T-helper 17 cell (primary cell): ENCODE results near the gene SMCHD1. TPM values are rescaled to one million over a fixed set of nuclear protein-coding genes. Genes with fewer than 3 reads are reported as not detected.
"Not testable (repeated sequence)": the region's sequence is repeated elsewhere in the genome, so short reads cannot be mapped to it uniquely, and the experiment has no call there.

Experiments used
- ATAC-seq: fragments of 150-1000 bp; cut with Tn5 transposase; 2 replicates; pipeline ENCODE4 v1.10.0; 2021; ENCODE audit warnings: mild to moderate bottlenecking, moderate library complexity
- DNase-seq, 3 donors: peaks; one replicate each; pipeline versions ENCODE4 v3.0.0 to v3.0.0-alpha.2; 2020 to 2021
- H3K9me3 ChIP-seq: one replicate; pipeline ENCODE4 v1.7.0; 2013; ENCODE audit warnings: low read length, mild to moderate bottlenecking; ENCODE audit not compliant: control insufficient read depth, poor library complexity, severe bottlenecking
- H3K27ac Mint-ChIP-seq: one replicate; pipeline ENCODE4 v1.8.0; 2022; ENCODE audit warnings: mild to moderate bottlenecking, moderate library complexity, mixed read lengths
- H3K27me3 Mint-ChIP-seq: one replicate; pipeline ENCODE4 v1.8.0; 2022; ENCODE audit warnings: mixed read lengths
- H3K36me3 Mint-ChIP-seq: one replicate; pipeline ENCODE4 v1.8.0; 2022; ENCODE audit warnings: low read depth, mixed read lengths
- H3K4me1 Mint-ChIP-seq: one replicate; pipeline ENCODE4 v1.8.0; 2022; ENCODE audit warnings: mild to moderate bottlenecking, mixed read lengths
- H3K4me3 Mint-ChIP-seq: one replicate; pipeline ENCODE4 v1.8.0; 2022; ENCODE audit warnings: mild to moderate bottlenecking, moderate library complexity, mixed read lengths
- total RNA-seq, 4 donors: library from RNA in 2 of 4; stranded (reverse) in 2 of 4; gene quantifications; one replicate each; pipeline ENCODE4 v1.2.3 and lab custom pipeline; 2022 to 2026

Gene SMCHD1
- total RNA-seq, 2 donors from 2014 or later: 288 to 316 TPM

DNA sequence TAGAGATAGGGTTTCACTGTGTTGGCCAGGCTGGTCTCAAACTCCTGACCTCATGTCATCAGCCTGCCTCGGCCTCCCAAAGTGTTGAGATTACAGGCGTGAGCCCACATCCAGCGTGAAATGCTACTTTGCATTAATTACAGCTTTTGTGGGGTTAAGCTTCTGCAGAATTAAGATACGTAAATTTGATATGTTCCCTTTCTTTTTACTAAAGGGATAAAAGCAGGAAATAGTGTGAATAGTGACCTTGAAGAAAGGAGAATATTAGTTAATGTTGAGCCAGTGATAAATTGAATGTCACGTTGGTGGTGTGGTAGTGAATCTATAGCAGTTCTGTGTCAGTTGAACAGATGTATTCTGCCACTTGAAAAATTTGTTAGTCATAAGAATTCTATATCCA, 16.9 kb downstream of the SMCHD1 start:
- ATAC-seq (no peak), DNase-seq (no peak)
- H3K4me3 Mint-ChIP-seq: no peak overlapping the region
- H3K36me3 Mint-ChIP-seq: peaks cover 24% of the 10 kb centered on the region
- H3K9me3 ChIP-seq: no peaks in the 10 kb centered on the region
- peaks cover 52% of the 10 kb centered on the region for H3K4me1 Mint-ChIP-seq
- no peaks in the 10 kb centered on the region for H3K27me3 Mint-ChIP-seq
- H3K27ac Mint-ChIP-seq: peak overlapping the region; percentile 88

DNA sequence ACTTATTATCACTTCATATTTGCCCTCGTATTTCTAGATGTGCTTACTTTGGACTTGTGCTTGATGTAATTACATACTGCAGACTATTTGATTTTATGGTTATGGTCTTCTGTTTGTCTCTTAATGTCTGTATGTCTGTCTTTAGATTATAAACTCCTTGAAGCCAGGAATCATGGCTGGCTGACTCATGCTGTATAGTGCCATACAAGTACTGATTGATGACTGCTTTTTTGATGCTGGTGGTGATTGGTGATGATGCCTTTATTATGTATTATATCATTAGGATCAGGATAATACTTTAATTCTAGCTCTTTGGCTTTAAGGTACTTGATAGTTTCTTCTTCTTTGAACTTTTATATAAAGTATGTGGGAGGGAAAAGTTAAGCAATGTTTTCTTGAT, 17.3 kb downstream of the SMCHD1 start:
- Mint-ChIP-seq H3K27me3 (no peaks in the 10 kb centered on the region), H3K27ac (peak overlapping the region; percentile 86), H3K4me3 (no peak overlapping the region), H3K36me3 (peaks cover 24% of the 10 kb centered on the region), H3K4me1 (peaks cover 53% of the 10 kb centered on the region)
- H3K9me3 ChIP-seq: no peaks in the 10 kb centered on the region
- ATAC-seq (no peak), DNase-seq (no peak)

DNA sequence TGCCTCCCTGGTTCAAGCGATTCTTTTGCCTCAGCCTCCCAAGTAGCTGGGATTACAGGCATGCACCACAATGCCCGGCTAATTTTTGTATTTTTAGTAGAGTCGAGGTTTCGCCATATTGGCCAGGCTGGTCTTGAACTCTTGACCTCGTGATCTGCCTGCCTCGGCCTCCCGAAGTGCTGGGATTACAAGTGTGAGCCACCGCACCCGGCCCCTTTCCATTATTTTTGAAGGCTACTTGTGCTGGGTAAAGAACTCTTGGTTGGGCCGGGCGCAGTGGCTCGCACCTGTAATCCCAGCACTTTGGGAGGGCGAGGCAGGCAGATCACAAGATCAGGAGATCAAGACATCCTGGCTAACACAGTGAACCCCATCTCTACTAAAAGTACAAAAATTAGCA, 23.4 kb downstream of the SMCHD1 start:
- not testable (repeated sequence) for DNase-seq, H3K9me3 ChIP-seq, H3K27me3 Mint-ChIP-seq, H3K27ac Mint-ChIP-seq, ATAC-seq
- peaks cover 12% of the 10 kb centered on the region for H3K36me3 Mint-ChIP-seq
- H3K4me3 Mint-ChIP-seq: peak overlapping the region; percentile 13
- H3K4me1 Mint-ChIP-seq: peaks cover 56% of the 10 kb centered on the region

DNA sequence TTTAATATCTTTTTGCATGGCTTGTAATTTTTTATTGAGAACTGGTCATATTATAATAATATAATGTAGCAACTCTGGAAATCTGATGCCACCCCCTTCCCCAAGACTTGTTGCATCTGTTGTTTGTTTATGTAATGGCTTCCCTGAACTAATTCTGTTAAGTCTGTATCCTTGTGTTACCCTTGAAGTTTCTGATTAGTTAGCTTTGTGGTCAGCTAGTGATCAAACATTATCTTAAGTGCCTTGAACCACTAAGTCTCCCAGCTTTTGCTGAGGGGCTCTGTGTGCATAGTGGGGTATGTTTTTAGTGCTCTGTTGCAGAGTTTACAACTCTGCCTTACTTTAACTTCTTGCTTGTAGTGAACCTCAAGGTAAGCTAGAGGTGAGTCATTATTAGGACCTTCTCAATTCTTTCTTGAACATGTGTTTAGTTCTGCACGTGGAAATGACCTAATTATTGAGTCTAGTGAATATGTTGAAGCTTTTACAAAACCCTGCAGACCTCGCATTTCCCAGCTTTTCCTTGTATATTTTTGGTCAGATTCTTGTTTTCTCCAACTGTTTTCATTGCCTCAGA, 24.8 kb downstream of the SMCHD1 start:
- H3K9me3 ChIP-seq: no peaks in the 10 kb centered on the region
- H3K27me3 Mint-ChIP-seq: no peaks in the 10 kb centered on the region
- H3K27ac Mint-ChIP-seq: peak overlapping the region; percentile 76
- ATAC-seq (peak; percentile 18), DNase-seq (no peak)
- H3K4me1 Mint-ChIP-seq: peaks cover 56% of the 10 kb centered on the region
- peaks cover 14% of the 10 kb centered on the region for H3K36me3 Mint-ChIP-seq
- H3K4me3 Mint-ChIP-seq: no peak overlapping the region

DNA sequence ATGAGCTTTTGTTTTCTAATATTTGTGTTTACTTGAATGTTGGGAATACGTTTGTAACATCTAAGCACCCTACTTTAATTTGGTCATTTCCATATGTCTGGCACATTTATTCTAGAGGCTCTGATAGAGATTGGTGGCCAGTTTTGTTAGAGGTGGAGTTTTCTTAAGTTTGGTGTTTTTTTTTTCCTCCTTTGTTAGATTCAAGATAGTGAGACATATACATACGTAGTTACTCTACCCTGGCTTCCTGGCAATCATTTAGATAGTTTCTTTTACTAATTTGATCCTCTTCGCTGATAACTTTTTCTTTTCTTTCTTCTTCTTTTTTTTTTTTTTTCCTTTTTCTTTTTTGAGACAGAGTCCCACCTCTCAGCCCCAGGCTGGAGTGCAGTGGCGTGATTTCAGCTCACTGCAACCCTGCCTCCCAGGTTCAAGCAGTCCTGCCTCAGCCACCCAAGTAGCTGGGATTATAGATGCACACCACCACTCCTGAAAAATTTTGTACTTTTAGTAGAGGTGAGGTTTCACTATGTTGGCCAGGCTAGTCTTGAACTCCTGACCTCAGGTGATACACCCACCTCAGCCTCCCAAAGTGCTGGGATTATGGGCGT, 26.6 kb downstream of the SMCHD1 start:
- peak; percentile 62 for ATAC-seq
- peaks cover 16% of the 10 kb centered on the region for H3K36me3 Mint-ChIP-seq

DNA sequence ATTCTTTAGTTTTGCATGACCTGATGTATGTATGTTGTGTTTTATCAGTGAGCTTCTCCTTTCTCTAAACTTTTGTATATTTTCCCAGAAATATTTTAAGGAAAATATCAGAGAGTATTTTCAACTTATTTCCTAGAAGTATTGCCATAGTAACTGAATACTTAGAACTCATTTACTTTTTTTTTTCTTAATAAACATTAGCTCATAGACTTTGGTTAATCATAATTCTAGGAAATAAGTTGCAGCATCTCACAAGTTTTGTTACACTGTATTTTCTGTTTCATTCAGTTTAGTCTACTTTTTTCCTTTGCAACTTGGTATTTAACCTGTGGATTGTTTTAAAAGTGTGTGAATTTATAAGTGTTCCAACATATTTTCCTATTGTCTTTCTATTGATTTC, 27.5 kb downstream of the SMCHD1 start:
- H3K36me3 Mint-ChIP-seq: peaks cover 19% of the 10 kb centered on the region
- no peak for DNase-seq
- peaks cover 47% of the 10 kb centered on the region for H3K4me1 Mint-ChIP-seq

More for the DNA sequence above, 26.6 kb downstream of the SMCHD1 start:
- H3K9me3 ChIP-seq: peaks cover 5% of the 10 kb centered on the region
- H3K27ac Mint-ChIP-seq: peak overlapping the region; percentile 80
- H3K4me1 Mint-ChIP-seq: peaks cover 42% of the 10 kb centered on the region
- peak overlapping the region; percentile 37 for H3K4me3 Mint-ChIP-seq
- no peaks in the 10 kb centered on the region for H3K27me3 Mint-ChIP-seq
- no peak for DNase-seq

DNA sequence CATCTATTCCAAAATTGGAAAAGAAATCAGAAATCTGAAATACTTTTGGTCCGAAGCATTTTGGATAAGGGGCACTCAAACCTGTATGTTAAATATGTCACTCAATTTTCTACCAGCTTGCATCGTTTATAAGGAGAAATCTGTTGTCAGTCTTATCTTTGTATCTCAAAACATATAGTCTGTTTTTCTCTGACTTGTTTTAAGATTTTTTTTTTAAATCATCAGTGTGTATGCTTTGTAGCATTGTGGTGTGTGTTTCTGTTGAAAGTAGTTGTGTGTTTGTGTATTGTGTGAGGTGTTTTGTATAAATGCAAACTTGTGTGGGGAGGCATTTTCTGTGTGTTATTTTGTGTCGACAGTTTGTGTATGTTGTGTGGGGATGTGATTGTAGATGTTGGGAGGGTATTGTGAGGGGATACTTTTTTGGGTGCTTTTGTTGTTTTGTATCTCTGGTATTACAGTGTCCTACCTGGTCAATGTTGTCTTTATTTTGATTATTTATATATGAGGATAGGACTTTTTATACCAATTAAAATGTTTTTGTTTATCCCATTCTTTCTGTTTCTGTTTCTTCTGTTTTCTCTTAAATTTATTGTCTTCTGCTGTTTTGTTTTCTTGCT, 30.9 kb downstream of the SMCHD1 start:
- ATAC-seq (no peak), DNase-seq (no peak)
- Mint-ChIP-seq H3K36me3 (peaks cover 14% of the 10 kb centered on the region), H3K27me3 (no peaks in the 10 kb centered on the region), H3K4me3 (no peak overlapping the region), H3K27ac (peak overlapping the region; percentile 6), H3K4me1 (peaks cover 25% of the 10 kb centered on the region)
- H3K9me3 ChIP-seq: peaks cover 5% of the 10 kb centered on the region

More for the DNA sequence above, 27.5 kb downstream of the SMCHD1 start:
- H3K27ac Mint-ChIP-seq: peak overlapping the region; percentile 80
- peaks cover 5% of the 10 kb centered on the region for H3K9me3 ChIP-seq
- no peak for ATAC-seq
- H3K27me3 Mint-ChIP-seq: no peaks in the 10 kb centered on the region
- peak overlapping the region; percentile 13 for H3K4me3 Mint-ChIP-seq

DNA sequence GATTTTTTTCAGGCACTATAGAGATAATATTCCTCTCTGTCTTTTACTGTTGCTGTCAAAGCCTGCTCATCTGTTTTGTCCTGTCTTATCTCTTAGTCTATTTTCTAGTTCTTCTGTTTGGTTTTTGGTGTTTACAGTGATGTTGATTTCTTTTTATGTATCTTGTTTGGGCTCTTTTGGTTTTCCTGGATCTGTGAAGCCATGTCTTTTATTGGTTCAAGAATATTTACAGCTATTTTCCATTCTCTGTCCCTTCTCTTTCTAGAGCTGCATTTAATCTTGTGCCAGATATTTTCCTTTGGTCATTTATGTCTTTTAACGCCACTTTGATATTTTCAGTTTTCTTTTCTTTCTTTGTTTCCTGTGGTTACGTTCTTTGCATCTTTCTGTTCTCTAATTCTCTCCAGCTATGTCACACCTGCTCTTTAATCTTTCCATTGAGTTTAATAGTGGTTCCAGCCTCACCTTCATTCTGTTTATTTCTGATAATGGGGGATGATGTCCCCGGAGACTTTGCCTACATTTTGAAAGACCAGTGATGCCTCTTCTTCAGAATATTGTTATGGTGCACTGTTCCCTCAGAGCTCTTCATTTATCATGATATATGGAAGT, 32.0 kb downstream of the SMCHD1 start:
- DNase-seq: no peak
- Mint-ChIP-seq H3K4me1 (peaks cover 28% of the 10 kb centered on the region), H3K4me3 (peak overlapping the region; percentile 13), H3K27me3 (no peaks in the 10 kb centered on the region), H3K27ac (no peak overlapping the region), H3K36me3 (peaks cover 15% of the 10 kb centered on the region)
- no peak for ATAC-seq
- H3K9me3 ChIP-seq: peaks cover 5% of the 10 kb centered on the region

DNA sequence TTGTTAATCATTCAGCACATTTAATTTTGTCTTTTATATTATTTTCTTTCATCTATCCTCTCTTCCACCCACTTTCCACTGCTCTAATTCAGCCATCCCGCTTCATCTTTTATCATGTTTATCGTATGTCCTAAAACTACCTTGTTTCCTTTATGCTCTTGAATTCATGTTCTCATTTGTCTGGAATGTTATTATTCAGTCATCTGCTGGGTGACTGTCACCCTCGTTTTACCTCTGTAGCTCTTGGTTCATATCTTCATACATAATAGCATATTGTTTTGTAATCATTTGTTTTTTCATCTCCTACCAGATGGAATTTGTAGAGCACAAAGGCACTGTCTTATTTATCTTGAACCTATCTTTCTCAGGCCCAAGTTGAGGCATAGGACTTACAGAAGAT, 37.0 kb downstream of the SMCHD1 start:
- peaks cover 21% of the 10 kb centered on the region for H3K4me1 Mint-ChIP-seq
- H3K36me3 Mint-ChIP-seq: peaks cover 9% of the 10 kb centered on the region
- no peaks in the 10 kb centered on the region for H3K9me3 ChIP-seq
- ATAC-seq (no peak), DNase-seq (no peak)
- peak overlapping the region; percentile 37 for H3K4me3 Mint-ChIP-seq
- peak overlapping the region; percentile 59 for H3K27ac Mint-ChIP-seq
- no peaks in the 10 kb centered on the region for H3K27me3 Mint-ChIP-seq

DNA sequence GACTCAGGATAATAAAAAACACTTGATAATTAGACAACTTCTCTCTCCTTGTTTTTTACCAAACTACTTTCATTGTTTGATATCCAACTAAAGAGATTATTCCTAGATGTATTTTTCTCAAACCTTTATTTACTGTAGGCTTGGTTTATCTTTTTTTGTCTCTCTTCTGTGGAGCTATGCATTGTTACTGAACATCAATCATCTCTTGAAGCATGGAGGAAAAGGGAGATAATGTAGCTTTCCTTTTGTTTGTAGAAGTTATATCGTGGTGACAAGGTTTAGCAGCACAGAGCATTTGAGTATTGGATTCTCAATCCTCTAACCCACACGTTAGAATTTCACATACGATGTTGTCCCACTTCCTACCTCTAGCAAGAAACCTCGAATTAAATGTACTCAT, 41.7 kb downstream of the SMCHD1 start:
- no peaks in the 10 kb centered on the region for H3K9me3 ChIP-seq
- ATAC-seq: no peak
- no peak for DNase-seq
- Mint-ChIP-seq H3K27me3 (no peaks in the 10 kb centered on the region), H3K4me1 (peaks cover 10% of the 10 kb centered on the region), H3K27ac (peak overlapping the region; percentile 32), H3K36me3 (peaks cover 5% of the 10 kb centered on the region), H3K4me3 (no peak overlapping the region)

DNA sequence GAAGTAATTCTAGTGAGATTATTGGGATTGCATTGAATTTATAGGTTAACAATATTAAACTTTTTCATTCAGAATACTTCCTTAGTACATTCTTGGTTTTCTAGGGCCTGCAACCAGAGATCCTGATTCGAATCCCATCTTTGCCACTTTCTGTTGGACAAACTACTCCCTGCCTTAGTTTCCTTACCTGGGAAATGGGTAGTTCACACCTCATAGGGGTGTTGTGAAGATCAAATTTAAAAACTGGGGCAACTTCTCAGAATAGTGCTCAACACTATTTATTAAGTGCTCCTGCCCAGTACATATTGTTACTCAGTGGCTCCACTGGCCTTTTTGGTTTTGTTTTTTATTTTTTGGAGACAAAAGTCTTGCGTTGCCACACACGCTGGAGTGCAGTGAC, 43.5 kb downstream of the SMCHD1 start:
- ATAC-seq (no peak), DNase-seq (no peak)
- Mint-ChIP-seq H3K4me1 (peaks cover 8% of the 10 kb centered on the region), H3K36me3 (peaks cover 7% of the 10 kb centered on the region), H3K4me3 (no peak overlapping the region), H3K27ac (peak overlapping the region; percentile 69), H3K27me3 (no peaks in the 10 kb centered on the region)
- H3K9me3 ChIP-seq: no peaks in the 10 kb centered on the region

DNA sequence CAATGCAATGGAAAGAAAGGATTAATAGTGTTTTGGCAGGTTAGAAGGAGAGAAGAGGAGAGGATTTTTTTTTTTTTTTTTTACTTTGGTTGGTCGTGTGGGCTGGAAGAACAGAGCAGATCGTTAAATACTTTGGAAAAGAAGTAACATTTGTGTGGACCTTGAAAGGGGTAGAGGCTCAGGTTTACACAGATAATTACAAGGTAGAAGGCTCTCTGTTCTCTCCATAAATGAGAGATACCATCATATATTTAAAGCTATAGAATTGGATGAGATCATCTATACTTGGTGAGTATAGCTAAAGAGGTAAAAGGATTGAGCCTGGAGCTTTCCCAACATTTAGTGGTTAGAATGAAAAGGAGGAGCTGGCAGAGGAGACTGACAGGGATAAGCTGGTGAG, 49.0 kb downstream of the SMCHD1 start:
- Mint-ChIP-seq H3K27me3 (no peaks in the 10 kb centered on the region), H3K4me3 (peak overlapping the region; percentile 66), H3K4me1 (peaks cover 32% of the 10 kb centered on the region), H3K27ac (peak overlapping the region; percentile 91), H3K36me3 (peaks cover 24% of the 10 kb centered on the region)
- no peaks in the 10 kb centered on the region for H3K9me3 ChIP-seq
- no peak for DNase-seq
- no peak for ATAC-seq

DNA sequence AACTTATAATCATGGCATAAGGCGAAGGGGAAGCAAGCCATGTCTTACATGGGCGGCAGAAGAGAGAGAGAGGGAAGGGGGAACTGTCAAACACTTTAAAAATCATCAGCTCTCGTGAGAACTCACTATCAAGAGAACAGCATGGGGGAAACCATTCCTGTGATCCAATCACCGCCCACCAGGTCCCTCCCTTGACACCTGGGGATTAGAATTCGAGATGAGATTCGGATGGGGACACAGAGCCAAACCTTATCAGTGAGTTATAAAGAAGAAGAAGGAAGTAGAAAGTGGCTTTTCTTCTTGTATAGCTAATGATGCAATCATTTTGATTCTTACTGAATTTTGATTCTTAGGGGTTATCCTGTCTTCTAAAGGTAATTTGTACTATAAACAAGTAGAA, 51.4 kb downstream of the SMCHD1 start:
- peaks cover 25% of the 10 kb centered on the region for H3K36me3 Mint-ChIP-seq
- no peaks in the 10 kb centered on the region for H3K9me3 ChIP-seq
- ATAC-seq (no peak), DNase-seq (no peak)
- peaks cover 36% of the 10 kb centered on the region for H3K4me1 Mint-ChIP-seq
- H3K27me3 Mint-ChIP-seq: no peaks in the 10 kb centered on the region
- H3K27ac Mint-ChIP-seq: peak overlapping the region; percentile 89
- peak overlapping the region; percentile 25 for H3K4me3 Mint-ChIP-seq
